Activated T-cell treated with anti-CD3 and anti-CD28 coated beads for 4 hours (primary cell): ENCODE measurements around the gene INTS11.

ENCODE experiments used
- DNase-seq: peaks from one replicate; pipeline ENCODE4 v3.0.0-alpha.2; 2020

Gene INTS11

DNA sequence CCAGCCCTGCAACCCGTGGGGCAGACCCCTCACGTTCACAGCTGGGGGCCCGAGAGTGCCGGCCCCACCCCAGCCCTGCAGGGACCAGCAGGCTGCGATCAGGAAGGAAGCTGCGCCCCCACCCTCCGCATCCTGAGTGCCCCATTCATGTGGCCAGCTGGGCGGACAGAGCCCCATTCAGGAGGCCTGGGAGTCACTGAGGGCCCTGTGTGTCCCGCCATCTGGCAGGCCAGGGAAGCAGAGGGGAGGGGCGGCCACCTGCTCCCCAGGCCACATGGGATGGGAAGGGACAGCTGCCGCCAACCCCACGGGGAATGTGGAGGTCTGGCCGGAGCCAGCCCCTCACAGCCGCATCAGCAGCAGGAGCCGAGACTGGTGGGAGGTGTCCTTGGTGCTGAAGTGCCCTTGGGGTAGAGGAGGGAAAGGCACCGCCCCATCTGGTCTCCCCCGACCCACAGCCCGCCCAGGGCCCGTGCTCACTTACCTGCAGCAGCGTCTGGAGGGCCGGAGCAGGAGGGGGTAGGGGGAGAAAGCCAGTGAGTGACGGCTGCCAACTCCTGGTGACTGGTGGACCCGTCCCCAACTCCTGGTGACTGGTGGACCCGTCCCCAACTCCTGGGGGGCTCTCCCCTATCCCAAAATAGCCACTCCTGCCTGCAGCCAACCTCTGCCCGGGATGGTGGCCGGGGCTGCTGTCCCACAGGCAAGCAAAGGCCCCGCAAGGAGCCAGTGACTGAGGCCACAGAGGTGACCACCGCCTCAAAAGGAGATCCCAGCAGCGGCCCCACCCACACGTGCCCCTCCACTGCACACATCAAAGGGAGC is 25.4 kb downstream of the INTS11 start:
- DNase-seq, result no peak

DNA sequence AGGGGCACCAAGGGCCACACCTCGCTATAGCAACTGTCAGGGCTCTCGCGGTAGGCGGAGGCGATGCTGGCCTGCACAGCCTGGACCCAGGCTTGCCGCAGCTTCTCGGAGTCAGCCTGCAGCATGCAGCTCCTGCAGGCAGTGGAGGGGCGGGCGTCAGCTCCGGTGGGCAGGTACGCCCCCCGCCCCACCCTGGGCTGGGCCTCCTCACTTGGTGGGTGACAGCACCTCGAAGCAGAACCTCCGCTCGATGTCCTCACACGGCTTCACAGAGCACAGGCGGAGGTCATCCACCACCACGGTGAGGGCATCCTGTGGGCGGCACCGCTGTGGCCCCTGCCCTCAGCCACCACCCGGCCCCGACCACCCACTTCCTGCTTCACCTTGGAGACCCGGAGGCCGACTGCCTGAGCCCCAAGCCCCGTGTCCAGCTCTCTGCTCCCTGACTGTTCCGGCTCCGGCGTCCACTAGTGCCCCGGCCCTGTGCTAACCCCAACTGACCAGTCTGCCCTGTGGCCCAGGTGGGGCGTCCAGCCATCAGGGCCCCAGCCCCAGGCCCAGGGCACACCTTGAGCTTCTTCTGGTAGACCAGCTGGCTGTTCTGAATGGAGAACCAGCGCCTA is 26.5 kb downstream of the INTS11 start:
- no peak for DNase-seq

DNA sequence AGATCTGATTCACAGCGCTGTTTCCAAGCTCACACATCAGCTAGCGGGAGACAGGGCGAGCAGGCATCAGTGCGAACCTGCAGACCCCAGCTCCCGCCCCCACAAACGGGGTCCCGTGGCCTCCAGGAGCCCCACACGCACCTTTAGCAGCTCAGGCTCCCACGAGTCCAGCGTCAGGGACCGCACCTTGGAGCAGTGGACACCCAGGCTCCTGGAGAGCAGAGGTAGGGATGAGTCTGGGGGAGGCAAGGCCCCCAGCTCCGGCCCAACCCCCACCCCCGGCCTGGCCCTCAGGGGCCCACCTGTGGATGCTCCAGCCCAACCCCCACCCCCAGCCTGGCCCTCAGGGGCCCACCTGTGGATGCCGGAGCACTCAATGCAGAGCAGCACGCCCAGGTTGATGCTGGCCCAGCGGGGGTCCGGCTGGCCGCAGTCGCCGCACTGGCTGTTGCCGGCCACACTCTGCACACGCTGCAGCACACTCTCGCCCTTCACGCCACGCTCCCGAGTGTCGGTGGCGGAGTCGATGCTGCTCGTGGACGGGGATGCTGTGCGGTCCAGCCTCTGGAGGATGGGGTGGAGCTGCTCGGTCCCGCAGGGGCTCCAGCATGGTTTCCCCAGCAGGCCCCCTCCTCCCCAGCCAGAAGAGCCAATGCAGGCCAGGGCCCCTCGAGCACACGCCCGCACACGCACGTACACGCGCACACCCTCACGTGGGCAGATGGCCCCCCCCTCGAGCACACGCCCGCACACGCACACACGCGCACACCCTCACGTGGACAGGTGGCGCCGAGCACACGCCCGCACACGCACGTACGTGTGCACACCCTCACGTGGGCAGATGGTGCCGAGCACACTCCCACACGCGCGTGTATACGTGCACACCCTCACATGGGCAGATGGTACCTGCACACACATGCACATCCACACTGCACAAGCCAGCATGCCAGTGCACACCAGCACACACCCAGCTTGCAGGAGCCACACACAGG is 28.1 kb downstream of the INTS11 start:
- DNase-seq, result no peak

DNA sequence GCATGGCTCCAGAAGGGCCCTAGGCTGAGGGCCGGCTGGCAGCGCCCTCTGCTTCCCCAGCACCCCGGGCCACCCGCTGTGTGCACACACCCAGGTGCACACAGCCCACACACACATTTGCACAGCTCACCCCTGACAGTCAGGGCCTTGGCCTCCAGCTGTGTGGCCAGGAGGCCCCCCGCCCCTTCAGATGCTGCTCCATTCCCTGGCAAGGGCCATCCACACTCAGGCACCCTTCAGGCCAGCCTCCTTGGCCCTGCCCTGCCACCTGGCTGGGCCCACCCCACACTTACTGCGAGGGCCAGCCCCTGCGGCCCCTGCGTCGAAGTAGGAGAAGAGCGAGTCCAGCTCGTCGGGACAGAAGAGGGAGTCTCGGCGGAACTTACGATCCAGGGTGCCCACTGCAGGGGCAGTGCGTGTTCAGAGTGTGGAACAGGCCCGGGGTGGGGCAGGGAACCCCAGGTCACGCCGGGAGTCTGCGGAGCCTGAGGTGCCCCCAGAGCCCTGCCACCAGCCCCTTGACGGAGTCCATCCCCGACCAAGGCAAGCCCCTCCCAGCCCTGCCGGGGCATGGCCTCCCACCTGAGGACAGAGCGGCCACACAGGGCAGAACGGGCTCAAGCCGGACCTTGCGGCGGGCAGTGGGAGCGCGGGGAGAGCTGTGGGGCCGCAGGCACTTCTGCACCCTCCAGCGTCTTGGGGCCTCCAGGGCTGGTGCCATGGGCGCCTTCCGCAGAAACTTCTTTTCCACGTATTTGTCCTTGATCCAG is 29.1 kb downstream of the INTS11 start:
- DNase-seq, result no peak

DNA sequence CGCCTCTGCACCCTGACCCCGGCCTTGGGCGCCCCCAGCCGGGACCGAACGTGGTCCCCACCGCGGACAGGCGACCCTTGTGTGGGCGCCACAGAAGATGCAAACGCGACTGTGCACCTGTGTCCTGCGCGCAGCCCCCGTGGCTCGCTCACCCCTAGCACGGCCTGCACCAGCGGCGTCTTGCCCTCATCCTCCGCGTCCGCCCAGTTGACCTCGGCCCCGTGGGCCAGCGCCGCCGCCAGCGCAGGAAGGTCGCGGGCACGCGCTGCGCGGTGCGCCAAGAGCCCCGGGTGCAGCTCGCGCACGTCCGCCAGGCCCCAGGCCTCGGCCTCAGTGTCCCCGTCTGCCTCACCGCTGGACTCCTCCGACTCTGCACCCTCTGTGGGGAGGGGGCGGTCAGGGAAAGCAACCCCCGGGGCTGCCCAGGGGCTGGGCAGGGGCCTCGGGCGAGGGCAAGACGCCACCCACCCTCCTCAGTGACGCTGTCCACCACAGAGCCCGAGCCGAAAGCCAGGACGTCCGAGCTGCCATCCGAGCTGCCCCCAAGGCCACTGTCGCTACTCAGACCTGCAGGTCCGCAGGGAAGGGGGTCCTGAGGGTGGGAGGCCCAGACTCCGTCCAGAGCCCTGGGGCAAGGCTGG is 30.1 kb downstream of the INTS11 start:
- DNase-seq, result no peak

DNA sequence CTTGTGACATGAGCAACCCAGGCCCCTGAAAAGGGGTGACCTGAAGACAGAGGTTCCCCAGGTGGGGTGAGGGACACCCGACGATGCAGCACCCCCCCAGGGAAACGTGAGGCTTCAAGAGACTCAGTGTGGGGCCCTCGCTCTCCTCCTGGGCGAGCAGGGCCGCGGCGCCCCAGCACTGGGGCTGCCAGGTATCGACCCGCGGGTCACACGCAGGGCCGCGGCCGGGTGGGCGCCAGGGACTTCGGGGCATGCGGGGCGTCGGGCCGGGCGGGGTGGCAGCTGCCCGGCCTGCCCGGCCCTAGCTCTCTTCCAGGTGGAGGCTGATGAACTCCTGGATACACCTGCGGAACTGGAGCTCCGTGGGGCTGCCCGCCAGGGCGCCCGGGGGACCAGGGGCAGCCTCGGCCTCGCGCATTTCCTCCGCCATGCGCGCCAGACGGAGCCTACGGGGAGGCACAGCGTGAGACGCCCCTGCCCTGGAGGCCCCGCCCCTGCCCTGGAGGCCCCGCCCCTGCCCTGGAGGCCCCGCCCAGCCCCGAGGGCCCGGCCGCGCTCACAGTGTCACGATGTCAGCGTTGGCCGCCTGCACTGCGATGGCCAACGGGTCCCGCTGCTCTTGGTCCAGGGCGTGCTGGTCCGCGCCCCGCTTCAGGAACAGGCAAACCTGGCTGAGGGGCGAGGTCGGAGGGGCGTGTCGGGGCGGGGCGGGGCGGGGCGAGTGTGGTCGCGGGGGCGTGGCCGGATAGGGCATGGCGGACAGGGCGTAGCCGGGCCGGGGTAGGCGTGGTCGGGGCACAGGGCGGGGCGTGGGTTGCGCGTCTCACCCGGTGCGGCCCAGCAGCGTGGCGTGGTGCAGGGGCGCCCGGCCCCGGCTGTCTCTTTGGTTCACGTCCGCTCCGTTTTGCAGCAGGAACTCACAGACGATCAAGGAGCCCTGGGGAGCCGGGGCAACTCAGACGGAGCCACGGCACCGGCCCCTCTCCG is 30.9 kb downstream of the INTS11 start:
- DNase-seq, result no peak

DNA sequence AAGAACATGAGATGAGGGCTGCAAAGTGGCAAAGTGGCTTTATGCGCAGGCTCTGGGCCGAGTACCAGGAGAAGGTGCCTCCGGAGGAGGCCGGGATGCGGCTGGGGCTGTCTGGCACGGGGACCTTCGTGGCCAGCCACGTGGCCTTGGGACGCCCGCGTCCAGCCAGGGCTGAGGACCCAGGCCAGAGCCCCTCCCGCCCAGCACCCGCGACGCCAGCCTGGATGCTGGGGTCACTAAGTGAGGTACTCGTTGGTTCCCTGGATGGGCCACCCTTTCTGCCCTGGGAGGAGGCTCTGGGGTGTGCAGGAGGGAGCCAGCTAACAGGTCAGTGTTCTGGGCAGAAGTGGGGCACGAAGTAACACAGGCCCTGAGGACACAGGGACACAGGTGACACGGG is 31.6 kb downstream of the INTS11 start:
- DNase-seq, result no peak

DNA sequence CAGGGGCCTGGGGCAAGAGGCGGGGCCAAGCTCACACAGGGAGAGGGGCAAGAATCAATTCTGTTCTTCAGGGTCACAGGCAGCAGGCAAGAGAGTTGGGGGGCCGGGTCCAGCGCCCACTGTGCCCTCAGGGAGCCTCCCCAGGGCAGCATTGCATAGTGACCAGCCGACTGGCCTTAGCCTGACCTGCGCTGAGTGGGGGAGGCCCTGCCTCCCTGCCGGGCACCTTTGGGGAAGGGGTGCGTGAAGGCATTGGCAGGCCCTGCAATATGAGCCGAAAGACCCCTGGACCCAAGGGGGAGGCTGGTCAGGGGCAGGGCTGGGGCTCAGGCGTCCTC is 32.0 kb downstream of the INTS11 start:
- DNase-seq, result no peak

DNA sequence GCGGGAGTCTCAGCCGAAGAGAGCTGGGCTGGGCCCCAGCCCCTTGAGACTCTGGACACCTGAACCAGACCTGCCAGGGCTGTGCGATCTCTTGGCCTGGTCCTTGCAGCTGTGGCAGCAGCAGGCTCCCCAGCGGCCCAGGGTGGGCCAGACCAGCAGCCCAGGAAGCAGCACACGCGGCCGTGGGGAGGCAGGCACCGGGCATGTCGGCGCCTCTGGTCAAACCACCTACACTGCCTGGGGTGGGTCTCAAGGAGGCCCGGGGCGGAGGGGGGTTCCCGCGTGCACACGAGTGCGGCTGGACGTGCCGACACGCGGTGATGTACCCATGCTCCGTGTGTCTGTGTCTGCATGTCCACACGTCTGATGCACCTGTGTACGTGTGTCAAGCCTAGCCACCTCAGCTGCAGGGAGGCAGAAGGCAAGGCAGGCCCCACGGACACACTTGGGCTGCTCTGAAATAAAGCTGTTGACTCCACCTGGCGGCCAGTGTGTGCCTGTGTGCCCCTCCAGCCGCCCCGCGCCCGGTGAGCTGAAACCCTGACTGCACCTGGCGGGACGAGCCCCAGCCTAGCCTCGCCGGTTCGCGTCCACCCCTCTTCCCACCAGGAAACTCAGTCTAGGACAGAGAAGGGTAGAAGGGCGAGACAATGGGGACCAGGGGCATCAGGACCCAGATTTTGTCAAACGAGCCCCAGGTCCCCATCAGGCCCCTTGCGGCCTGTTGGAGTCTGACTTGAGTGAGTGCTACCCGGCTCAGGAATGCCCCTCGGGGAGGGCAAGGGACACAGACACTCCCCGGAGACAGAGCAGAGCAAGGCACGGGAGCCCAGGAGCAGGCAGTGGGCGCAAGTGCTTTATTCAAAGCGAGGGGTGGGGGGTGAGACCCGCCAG is 32.7 kb downstream of the INTS11 start:
- DNase-seq, result peak; percentile 64

DNA sequence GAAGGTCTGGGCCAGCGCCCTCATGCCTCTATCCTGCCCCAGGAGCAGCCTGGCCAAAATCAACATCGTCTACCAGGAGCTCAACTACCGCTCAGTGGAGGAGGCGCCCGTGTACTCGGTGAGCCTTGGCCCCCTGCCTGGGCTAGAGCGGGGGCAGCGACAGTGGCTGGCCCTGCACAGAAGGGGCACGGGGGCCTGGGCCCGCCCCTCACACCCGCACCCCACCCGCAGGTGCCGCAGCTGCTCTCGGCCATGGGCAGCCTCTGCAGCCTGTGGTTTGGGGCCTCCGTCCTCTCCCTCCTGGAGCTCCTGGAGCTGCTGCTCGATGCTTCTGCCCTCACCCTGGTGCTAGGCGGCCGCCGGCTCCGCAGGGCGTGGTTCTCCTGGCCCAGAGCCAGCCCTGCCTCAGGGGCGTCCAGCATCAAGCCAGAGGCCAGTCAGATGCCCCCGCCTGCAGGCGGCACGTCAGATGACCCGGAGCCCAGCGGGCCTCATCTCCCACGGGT is 33.4 kb downstream of the INTS11 start:
- DNase-seq, result no peak

DNA sequence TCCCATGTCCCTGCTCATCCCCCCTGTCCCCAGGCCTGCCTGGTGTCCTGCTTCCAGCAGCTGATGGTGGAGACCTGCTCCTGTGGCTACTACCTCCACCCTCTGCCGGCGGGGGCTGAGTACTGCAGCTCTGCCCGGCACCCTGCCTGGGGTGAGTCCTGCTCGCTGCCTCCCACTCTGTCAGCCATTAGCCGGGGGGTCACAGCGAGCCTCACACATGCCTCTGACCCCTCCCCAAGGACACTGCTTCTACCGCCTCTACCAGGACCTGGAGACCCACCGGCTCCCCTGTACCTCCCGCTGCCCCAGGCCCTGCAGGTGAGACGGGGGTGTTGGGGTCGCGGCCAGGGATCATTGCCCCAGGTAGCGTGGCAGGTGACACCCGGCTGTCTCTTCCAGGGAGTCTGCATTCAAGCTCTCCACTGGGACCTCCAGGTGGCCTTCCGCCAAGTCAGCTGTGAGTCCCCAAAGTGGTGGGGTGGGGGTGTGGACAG is 34.2 kb downstream of the INTS11 start:
- DNase-seq, result peak; percentile 56

DNA sequence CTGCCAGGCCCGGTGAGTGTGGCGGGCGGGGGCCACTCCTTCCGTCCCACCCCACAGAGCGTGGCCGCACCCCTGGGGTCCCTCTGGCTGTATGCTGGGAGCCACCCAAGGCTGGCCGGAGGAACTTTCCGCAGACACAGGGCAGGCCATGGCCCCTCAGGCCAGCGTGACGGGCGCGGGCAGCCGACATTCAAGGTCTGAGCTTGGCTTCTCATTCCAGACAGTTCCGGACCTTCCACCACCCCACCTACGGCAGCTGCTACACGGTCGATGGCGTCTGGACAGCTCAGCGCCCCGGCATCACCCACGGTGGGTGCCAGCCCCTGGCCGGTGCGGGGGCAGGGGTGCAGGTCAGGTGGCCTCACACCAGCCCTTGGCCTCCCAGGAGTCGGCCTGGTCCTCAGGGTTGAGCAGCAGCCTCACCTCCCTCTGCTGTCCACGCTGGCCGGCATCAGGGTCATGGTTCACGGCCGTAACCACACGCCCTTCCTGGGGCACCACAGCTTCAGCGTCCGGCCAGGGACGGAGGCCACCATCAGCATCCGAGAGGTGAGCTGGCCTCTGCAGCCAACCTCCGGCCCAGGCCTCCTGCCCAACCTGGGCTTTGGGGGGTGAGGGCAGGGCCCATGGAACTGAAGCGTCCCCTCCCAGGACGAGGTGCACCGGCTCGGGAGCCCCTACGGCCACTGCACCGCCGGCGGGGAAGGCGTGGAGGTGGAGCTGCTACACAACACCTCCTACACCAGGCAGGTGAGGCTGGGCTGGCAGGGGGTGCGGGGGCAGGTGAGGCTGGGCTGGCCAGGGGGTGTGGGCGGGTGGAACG is 37.0 kb downstream of the INTS11 start:
- DNase-seq, result no peak

DNA sequence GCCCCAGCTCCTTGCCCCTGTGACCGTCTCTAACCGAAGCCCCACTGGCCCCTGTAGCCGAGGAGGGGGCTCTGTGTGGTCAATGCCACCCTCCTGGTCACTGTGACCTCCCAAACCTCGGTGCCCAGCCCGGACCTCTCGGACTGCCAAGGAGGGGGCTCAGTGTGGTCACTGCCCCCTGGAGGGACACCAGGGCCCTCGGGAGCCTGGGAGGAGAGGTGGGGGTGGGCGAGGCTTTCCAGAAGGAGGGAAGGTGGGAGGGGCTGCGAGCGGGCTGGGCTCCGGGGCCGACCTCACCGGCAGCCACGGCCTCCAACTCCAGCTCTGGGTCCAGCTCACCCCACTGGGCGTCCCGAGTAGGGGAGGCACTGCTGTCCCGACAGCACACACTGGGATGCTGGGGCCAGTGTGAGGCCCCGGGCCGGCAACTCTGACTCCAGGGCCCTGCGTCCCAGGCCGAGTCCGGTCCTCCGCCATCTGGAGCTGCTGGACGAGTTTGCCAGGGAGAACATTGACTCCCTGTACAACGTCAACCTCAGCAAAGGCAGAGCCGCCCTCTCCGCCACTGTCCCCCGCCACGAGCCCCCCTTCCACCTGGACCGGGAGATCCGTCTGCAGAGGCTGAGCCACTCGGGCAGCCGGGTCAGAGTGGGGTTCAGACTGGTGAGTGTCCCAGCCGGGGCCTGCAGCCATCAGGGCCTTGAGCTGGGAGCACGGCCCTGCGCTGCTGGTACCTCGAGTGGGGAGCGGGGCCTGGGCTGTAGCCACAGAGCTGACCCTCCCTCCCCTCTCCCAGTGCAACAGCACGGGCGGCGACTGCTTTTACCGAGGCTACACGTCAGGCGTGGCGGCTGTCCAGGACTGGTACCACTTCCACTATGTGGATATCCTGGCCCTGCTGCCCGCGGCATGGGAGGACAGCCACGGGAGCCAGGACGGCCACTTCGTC is 37.9 kb downstream of the INTS11 start:
- DNase-seq, result no peak

DNA sequence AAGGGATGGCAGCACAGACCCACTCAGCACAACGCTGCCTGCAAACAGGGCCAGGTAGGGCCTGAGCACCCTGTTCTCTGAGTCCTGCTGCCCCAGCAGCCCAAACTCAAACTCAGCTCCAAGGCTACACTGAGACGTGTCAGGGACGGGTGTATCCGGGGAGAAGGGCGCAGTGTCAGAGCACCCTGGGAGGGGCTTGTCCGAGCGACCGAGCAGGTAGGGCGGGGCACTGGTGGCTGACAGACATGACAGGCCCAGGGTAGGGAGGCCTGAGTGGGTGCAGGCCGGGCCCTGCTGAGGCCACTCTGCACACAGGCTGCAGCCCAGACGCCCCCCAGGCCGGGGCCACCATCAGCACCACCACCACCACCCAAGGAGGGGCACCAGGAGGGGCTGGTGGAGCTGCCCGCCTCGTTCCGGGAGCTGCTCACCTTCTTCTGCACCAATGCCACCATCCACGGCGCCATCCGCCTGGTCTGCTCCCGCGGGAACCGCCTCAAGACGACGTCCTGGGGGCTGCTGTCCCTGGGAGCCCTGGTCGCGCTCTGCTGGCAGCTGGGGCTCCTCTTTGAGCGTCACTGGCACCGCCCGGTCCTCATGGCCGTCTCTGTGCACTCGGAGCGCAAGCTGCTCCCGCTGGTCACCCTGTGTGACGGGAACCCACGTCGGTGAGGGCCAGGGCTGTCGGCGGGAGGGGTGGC is 38.7 kb downstream of the INTS11 start:
- DNase-seq, result no peak

DNA sequence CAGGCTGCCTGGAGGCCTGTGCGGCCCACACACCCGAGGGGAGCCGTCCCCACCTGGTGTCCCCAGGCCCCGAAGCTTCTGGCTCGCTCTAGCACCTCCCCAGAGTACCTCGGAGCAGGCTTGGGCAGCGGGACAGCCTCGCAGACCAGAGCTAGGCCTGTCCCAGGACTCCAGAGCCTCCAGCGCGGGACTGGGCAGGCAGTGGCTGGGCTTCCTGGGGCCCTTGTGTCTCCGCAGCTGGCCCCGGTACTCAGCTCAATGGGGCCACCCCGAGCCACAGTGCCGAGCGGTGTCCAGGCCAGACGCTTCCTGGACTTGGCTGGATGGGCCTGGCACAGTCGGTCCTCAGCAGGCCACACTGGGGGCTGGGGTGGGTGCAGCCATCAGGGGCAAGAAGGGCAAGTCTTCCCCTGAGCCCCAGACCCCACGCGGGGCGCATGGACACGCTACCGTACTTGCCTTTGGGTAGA is 39.3 kb downstream of the INTS11 start:
- DNase-seq, result no peak
